NCI-H2029 (cell line): Measurements from ENCODE around the gene STK39.
"Not testable (repeated sequence)": the region's sequence is repeated elsewhere in the genome, so short reads cannot be mapped to it uniquely, and the experiment has no call there.

Source experiments
- DNase-seq: peaks from one replicate; lab custom pipeline; 2025; lab: John Stamatoyannopoulos, UW

The STK39 gene

DNA sequence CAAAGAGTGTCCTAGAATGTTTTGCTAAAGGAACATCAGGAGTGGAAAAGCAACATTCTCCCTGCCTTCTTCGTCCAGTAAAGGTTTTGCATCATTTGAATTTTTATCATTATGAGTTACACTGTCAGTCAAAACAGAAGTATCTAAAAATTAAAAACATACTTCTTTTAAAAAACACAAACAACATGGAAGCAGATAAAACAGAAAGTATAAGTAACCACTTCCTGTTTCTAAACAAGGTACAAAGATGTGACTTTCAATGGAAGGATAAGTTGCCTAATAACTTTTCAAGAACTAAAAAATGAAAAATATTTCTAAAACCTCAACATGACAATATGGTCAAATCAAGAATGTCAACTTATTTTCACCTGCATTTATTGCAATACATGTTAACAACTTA, 158.2 kb downstream of the STK39 start:
- DNase-seq = no peak

DNA sequence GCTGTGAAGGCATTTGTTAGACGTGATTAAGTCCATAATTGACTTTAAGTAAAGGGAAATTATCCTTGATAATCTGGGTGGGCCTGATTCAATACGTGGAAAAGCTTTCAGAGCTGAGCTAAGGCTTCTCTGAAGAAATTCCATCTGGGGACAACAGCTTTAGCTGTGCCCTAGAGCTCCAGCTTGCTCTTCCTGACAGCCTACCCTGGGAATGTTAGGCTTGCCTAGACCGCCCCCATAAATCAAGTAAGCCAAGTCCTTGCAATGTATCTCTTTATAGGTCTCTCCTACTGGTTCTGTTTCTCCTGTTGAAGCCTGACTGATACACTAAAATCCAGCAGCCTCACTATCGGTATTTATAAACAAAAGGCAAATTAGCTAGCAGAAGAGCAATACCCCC, 160.0 kb downstream of the STK39 start:
- no peak for DNase-seq

DNA sequence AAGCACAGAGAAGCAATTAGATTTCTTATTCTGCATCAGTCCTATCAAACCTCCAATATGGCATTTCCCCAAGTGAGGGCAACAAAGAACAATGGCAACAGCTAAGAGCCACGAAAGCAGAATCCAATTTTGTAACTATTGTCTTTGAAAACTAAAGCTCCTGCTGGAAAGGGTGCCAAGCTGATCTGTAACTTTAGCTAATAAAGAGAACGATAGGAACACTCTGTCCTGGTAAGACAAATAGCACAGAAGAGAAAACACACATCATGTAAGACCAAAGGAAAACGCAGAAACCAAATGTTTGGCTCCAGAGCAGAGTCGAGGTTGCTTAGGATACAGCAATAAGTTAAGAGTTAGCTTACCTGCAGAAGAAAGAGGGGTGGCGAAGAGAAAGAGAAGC, 160.5 kb downstream of the STK39 start:
- no peak for DNase-seq

- no peak for DNase-seq
Observed at GRCh38 chr2:168085801-168086361, 161.5 kb downstream of the STK39 start.

- DNase-seq = no peak
Observed at GRCh38 chr2:168084288-168084687, 163.1 kb downstream of the STK39 start.

DNA sequence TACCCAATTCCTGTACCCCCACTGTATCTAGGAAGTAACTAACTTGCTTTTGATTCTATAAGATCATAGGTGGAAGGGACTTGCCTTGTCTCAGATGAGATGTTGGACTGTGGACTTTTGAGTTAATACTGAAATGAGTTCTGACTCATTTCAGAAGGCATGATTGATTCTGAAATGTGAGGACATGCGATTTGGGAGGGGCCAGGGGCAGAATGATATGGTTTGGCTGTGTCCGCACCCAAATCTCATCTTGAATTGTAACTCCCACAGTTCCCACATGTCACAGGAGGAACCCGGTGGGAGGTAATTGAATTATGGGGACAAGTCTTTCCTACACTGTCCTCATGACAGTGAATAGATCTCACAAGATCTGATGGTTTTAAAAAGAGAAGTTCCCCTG, 165.9 kb downstream of the STK39 start:
- DNase-seq = not testable (repeated sequence)

DNA sequence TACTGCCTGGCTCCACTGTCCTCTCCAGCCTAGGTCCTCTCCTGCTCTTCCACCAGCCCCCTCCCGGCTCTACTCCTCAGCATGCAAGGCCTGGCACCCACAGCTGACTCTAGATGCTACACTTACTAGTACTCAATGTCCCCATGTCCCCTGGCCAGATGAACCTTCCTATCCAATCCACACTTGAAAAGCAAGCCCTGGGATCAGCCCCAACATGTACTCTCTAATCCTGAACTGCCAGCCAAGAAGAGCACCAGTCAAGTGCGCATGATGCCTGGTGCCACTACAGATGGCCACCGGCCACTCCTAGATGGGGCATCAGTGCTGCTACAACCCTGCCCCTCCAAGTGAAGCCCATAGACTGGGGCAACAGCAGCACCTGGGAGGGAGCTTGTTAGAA, 168.2 kb downstream of the STK39 start:
- no peak for DNase-seq

- no peak for DNase-seq
Observed at GRCh38 chr2:168076731-168077130, 170.7 kb downstream of the STK39 start.

- no peak for DNase-seq
Observed at GRCh38 chr2:168075446-168075845, 171.9 kb downstream of the STK39 start.

DNA sequence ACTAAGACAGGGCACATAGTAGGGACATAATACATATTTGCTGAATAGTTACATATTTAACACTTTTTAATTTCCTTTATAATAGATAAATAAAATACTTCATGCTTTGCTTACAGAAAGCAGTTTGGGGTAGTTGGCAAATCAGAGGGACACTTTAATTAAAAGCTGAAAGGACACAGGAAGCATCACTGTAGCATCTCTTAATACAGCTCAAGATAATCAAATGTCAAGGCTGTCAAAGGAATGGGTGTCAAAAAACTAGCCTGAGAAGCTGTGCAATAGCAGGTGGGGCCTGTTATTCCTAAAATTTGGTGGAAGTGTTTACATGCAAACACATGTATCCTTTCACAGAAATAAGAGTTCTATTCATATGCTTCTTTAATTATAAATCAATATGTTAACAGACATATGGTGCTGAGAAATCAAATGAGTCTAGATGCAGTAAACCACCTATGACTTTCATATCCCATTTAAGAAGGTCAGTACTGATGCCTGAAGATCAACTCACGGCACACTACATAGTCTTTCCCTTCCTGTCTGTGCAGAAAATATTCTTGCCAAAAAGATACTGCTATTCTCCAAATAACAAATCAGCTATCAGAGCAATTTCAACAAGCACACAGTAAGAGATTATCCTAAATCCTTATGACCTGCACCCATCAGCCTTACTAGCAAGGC, 174.6 kb downstream of the STK39 start:
- no peak for DNase-seq

GRCh38 chr2:168064011-168064998, 183.1 kb downstream of the STK39 start:
- no peak for DNase-seq

- DNase-seq = no peak
Observed at GRCh38 chr2:168062936-168063335, 184.5 kb downstream of the STK39 start.

- DNase-seq = no peak
Observed at GRCh38 chr2:168062054-168062453, 185.3 kb downstream of the STK39 start.

DNA sequence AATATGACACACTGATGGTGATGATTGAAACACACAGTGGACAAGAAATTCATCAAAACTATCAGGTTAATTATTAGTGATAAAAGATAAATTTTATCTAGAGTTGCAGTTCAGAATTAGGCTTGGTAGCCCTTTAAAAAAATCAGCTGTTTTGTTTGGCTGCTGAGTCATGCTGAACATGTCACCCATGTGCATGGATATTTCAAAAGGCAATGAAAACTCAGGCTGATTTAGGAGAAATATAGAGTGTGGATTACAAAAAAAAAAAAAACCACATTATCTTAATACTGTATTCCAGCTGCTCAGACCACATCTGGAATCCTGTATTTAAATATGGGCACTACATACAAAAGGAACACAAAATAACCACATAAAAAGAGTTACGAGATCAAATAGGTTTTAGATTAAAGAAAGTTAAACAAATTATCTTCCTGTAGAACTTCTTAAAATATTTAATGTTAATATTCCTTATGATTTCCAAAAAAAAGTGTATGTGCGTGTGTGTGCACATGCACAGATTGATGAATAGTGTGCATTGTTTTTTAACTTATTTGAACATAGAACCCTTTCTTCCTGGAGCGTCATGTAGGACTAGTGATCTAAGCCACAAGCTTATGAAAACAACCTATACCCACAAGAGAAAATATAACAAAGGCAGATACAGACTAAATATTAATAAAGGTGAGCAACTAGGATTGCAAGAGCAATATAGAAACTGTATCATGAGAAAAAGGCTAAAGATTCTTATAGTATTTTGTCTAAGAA, 186.2 kb downstream of the STK39 start:
- no peak for DNase-seq

DNA sequence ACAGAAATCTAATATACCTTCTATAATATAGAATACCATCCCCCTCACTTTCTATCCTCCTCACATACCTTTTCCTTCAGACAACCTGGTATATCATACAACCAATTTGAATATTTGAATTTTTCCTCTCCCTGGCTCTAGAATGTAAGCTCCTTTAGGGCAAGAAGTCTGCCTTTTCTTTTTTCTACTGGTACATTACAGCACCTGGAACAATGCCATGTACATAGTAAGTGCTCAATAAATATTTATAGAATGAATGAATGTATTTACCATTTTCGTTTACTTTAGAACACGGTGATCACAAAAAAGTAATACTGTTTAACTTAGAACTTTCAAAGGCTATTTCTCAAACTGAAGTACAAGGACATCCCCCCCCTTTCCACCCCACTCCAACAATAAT, 187.6 kb downstream of the STK39 start:
- no peak for DNase-seq

- no peak for DNase-seq
Observed at GRCh38 chr2:168058675-168059074, 188.7 kb downstream of the STK39 start.

- DNase-seq = no peak
Observed at GRCh38 chr2:168056242-168056787, 191.1 kb downstream of the STK39 start.

DNA sequence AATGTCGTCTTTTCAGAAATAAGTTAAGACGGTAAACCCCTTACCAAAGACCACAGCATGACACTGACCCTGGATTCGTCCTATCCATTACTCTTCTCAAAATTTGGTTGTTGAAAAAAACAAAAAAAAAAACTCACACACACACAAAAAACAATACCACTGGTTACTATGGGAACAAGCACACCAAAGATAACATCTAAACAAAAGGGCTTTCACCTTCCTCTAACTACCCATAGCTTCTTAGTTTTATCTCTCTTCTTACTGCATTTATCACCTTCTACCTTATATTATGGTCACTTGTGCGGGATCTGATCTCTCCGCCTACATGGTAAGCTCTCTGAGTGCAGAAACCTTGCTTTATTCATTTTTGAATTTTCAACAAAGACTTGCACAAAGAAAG, 192.7 kb downstream of the STK39 start:
- DNase-seq = no peak

GRCh38 chr2:168053676-168054075, 193.7 kb downstream of the STK39 start:
- DNase-seq = no peak

DNA sequence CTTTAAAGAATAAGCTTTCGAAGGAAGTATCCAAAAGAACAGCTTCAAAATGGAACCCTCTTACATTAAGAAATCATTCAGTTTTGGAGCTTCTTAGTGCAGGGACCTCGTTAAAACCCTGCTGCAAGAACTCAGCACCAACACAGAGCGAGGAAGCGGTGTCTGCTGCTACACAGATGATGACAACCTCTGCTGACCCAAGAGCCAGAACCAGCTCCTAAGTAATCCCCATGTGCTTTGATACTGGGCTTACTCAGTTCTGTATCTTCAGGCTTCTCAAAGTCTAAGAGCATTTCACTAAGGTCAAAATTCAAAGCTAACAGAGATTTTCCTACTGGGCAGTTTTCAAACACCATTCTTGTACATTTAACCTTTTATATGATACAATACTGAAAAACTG, 194.6 kb downstream of the STK39 start:
- DNase-seq = no peak

DNA sequence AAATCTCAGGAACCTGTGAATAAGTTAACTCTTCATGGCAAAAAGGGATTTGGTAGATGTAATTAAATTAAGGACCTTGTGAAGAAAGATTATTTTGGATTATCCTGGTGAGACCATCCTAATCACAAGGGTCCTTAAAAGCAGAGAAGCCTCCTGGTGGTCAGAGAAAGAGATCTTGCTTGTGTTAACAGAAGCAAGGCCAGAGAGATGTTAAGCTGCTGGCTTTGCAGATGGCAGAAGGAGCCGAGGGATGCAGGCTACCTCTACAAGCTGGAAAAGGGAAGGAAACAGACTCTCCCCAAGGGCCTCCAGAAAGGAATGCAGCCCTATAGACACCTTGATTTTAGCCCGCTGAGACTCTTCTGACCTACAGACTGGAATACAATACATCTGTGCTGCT, 197.0 kb downstream of the STK39 start:
- DNase-seq = no peak

DNA sequence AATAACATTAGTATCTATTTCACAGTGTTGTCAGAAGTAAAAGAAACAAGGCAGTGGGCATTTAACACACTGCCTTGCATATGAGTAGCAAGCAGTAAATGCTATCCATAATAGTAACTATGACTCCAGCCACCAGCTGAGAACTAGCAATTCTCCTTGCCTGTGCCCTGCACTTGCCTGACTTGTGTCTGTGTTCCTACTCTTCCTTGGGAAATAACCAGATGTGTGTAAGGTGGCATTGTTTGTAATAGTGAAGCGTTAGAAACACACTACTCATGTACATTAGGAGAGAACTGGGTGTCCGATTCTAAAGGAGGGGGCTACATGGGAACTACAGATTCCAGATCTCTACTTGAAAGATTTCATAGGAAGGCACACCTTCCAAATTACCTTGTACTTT, 197.8 kb downstream of the STK39 start:
- DNase-seq = no peak
